Memory B cell (primary cell): ENCODE results near the gene CD209.
"Not testable (repeated sequence)": the region's sequence is repeated elsewhere in the genome, so short reads cannot be mapped to it uniquely, and the experiment has no call there.

ENCODE experiments used
- ATAC-seq: fragments of 150-1000 bp; cut with Tn5 transposase; 2 replicates; pipeline ENCODE4 v1.10.0; 2021; ENCODE audit warnings: low read depth, mild to moderate bottlenecking, moderate library complexity
- DNase-seq, 2 donors: peaks; one replicate each; pipeline ENCODE4 v3.0.0; 2022; ENCODE audit warnings: low spot score in 2 of 2
- H3K27ac Mint-ChIP-seq: one replicate; pipeline ENCODE4 v1.8.0; 2022; ENCODE audit warnings: mild to moderate bottlenecking, moderate library complexity, mixed read lengths
- H3K27me3 Mint-ChIP-seq: one replicate; pipeline ENCODE4 v1.8.0; 2022; ENCODE audit warnings: mixed read lengths
- H3K36me3 Mint-ChIP-seq: one replicate; pipeline ENCODE4 v1.8.0; 2022; ENCODE audit warnings: mild to moderate bottlenecking, mixed read lengths
- H3K4me1 Mint-ChIP-seq: one replicate; pipeline ENCODE4 v1.8.0; 2022; ENCODE audit warnings: mixed read lengths
- H3K4me3 Mint-ChIP-seq: one replicate; pipeline ENCODE4 v1.8.0; 2022; ENCODE audit warnings: mild to moderate bottlenecking, moderate library complexity, mixed read lengths
- H3K9me3 Mint-ChIP-seq: one replicate; pipeline ENCODE4 v1.8.0; 2022; ENCODE audit warnings: mixed read lengths

The CD209 gene

GRCh38 chr19:7781157-7781556, 33.8 kb upstream of the CD209 start:
- no peak overlapping the region for H3K27ac Mint-ChIP-seq
- no peak overlapping the region for H3K4me3 Mint-ChIP-seq
- peaks cover 4% of the 10 kb centered on the region for H3K4me1 Mint-ChIP-seq
- ATAC-seq (no peak), DNase-seq (no peak)
- no peaks in the 10 kb centered on the region for H3K36me3 Mint-ChIP-seq
- peaks cover 6% of the 10 kb centered on the region for H3K9me3 Mint-ChIP-seq
- peaks cover 11% of the 10 kb centered on the region for H3K27me3 Mint-ChIP-seq

- DNase-seq, result no peak
Measured at GRCh38 chr19:7779631-7780486, 32.5 kb upstream of the CD209 start.

GRCh38 chr19:7778081-7778480, 30.7 kb upstream of the CD209 start:
- Mint-ChIP-seq H3K4me3 (no peak overlapping the region), H3K27me3 (peaks cover 6% of the 10 kb centered on the region), H3K4me1 (peaks cover 6% of the 10 kb centered on the region), H3K27ac (no peak overlapping the region), H3K36me3 (no peaks in the 10 kb centered on the region), H3K9me3 (no peaks in the 10 kb centered on the region)
- ATAC-seq, result peak; percentile 27
- no peak for DNase-seq

More at GRCh38 chr19:7779631-7780486, 32.5 kb upstream of the CD209 start:
- no peak overlapping the region for H3K27ac Mint-ChIP-seq
- ATAC-seq, result no peak
- H3K9me3 Mint-ChIP-seq, result peaks cover 3% of the 10 kb centered on the region
- no peaks in the 10 kb centered on the region for H3K36me3 Mint-ChIP-seq
- peaks cover 6% of the 10 kb centered on the region for H3K4me1 Mint-ChIP-seq
- H3K27me3 Mint-ChIP-seq, result peaks cover 10% of the 10 kb centered on the region
- no peak overlapping the region for H3K4me3 Mint-ChIP-seq

- ATAC-seq, result no peak
Measured at GRCh38 chr19:7775761-7776160, 28.4 kb upstream of the CD209 start.

GRCh38 chr19:7773841-7774240, 26.5 kb upstream of the CD209 start:
- no peaks in the 10 kb centered on the region for H3K9me3 Mint-ChIP-seq
- no peak overlapping the region for H3K4me3 Mint-ChIP-seq
- H3K27ac Mint-ChIP-seq, result no peak overlapping the region
- no peaks in the 10 kb centered on the region for H3K36me3 Mint-ChIP-seq
- ATAC-seq (no peak), DNase-seq (no peak)
- peaks cover 14% of the 10 kb centered on the region for H3K4me1 Mint-ChIP-seq
- H3K27me3 Mint-ChIP-seq, result peaks cover 4% of the 10 kb centered on the region

More at GRCh38 chr19:7775761-7776160, 28.4 kb upstream of the CD209 start:
- H3K4me3 Mint-ChIP-seq, result no peak overlapping the region
- H3K4me1 Mint-ChIP-seq, result peaks cover 14% of the 10 kb centered on the region
- DNase-seq, result no peak
- no peaks in the 10 kb centered on the region for H3K36me3 Mint-ChIP-seq
- H3K9me3 Mint-ChIP-seq, result no peaks in the 10 kb centered on the region
- H3K27me3 Mint-ChIP-seq, result peaks cover 4% of the 10 kb centered on the region
- no peak overlapping the region for H3K27ac Mint-ChIP-seq

- H3K9me3 Mint-ChIP-seq, result no peaks in the 10 kb centered on the region
- peaks cover 4% of the 10 kb centered on the region for H3K27me3 Mint-ChIP-seq
- ATAC-seq, result peak; percentile 29
- H3K4me1 Mint-ChIP-seq, result peaks cover 11% of the 10 kb centered on the region
- no peaks in the 10 kb centered on the region for H3K36me3 Mint-ChIP-seq
- peak overlapping the region; percentile 32 for H3K4me3 Mint-ChIP-seq
- DNase-seq, result no peak
- H3K27ac Mint-ChIP-seq, result peak overlapping the region; percentile 43
Measured at GRCh38 chr19:7772752-7773291, 25.5 kb upstream of the CD209 start.

GRCh38 chr19:7771072-7771471, 23.7 kb upstream of the CD209 start:
- H3K27ac Mint-ChIP-seq, result no peak overlapping the region

GRCh38 chr19:7769171-7769570, 21.8 kb upstream of the CD209 start:
- DNase-seq (no peak), ATAC-seq (no peak)
- Mint-ChIP-seq H3K4me3 (no peak overlapping the region), H3K4me1 (peaks cover 8% of the 10 kb centered on the region), H3K36me3 (no peaks in the 10 kb centered on the region), H3K27me3 (peaks cover 6% of the 10 kb centered on the region), H3K9me3 (no peaks in the 10 kb centered on the region), H3K27ac (no peak overlapping the region)

More at GRCh38 chr19:7771072-7771471, 23.7 kb upstream of the CD209 start:
- H3K27me3 Mint-ChIP-seq, result peaks cover 6% of the 10 kb centered on the region
- ATAC-seq (no peak), DNase-seq (no peak)
- no peaks in the 10 kb centered on the region for H3K36me3 Mint-ChIP-seq
- H3K9me3 Mint-ChIP-seq, result no peaks in the 10 kb centered on the region
- peaks cover 10% of the 10 kb centered on the region for H3K4me1 Mint-ChIP-seq
- H3K4me3 Mint-ChIP-seq, result no peak overlapping the region

GRCh38 chr19:7767487-7767886, 20.2 kb upstream of the CD209 start:
- no peak overlapping the region for H3K27ac Mint-ChIP-seq
- no peaks in the 10 kb centered on the region for H3K36me3 Mint-ChIP-seq
- ATAC-seq (no peak), DNase-seq (no peak)
- H3K9me3 Mint-ChIP-seq, result no peaks in the 10 kb centered on the region
- peaks cover 11% of the 10 kb centered on the region for H3K27me3 Mint-ChIP-seq
- H3K4me1 Mint-ChIP-seq, result peaks cover 9% of the 10 kb centered on the region
- H3K4me3 Mint-ChIP-seq, result no peak overlapping the region

- H3K36me3 Mint-ChIP-seq, result no peaks in the 10 kb centered on the region
- no peaks in the 10 kb centered on the region for H3K9me3 Mint-ChIP-seq
- H3K4me1 Mint-ChIP-seq, result peaks cover 6% of the 10 kb centered on the region
- no peak overlapping the region for H3K27ac Mint-ChIP-seq
- DNase-seq, result no peak
- peaks cover 12% of the 10 kb centered on the region for H3K27me3 Mint-ChIP-seq
- H3K4me3 Mint-ChIP-seq, result no peak overlapping the region
- ATAC-seq, result no peak
Measured at GRCh38 chr19:7766535-7766934, 19.2 kb upstream of the CD209 start.

- ATAC-seq, H3K4me3 Mint-ChIP-seq, H3K27ac Mint-ChIP-seq, H3K4me1 Mint-ChIP-seq, H3K9me3 Mint-ChIP-seq, DNase-seq, H3K36me3 Mint-ChIP-seq: not testable (repeated sequence)
- H3K27me3 Mint-ChIP-seq, result peaks cover 14% of the 10 kb centered on the region
Measured at GRCh38 chr19:7765043-7765442, 17.7 kb upstream of the CD209 start.

GRCh38 chr19:7764157-7764556, 16.8 kb upstream of the CD209 start:
- H3K4me1 Mint-ChIP-seq, DNase-seq, ATAC-seq, H3K4me3 Mint-ChIP-seq, H3K36me3 Mint-ChIP-seq, H3K9me3 Mint-ChIP-seq, H3K27ac Mint-ChIP-seq: not testable (repeated sequence)
- H3K27me3 Mint-ChIP-seq, result peaks cover 14% of the 10 kb centered on the region

DNA sequence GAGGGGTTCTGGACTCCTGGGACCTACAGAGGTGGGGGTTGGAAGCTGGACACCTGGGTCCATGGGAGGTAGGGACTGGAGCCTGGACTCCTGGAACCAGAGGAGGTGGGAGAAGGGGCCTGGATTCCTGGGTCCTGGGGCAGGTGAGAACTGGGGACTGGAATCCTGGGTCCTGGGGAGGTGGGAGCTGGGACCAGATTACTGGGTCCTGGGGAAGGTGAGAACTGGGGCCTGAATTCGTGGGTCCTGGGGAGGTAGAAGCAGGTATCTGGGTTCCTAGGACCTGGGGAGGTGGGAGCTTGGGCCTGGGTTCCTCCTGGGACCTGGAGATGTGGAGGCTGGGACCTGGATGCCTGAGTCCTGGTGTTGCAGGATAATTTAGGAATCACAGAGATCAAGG, 16.4 kb upstream of the CD209 start:
- DNase-seq (no peak), ATAC-seq (no peak)
- Mint-ChIP-seq H3K4me1 (peaks cover 6% of the 10 kb centered on the region), H3K4me3 (no peak overlapping the region), H3K9me3 (peaks cover 10% of the 10 kb centered on the region), H3K27ac (no peak overlapping the region), H3K27me3 (peaks cover 14% of the 10 kb centered on the region), H3K36me3 (no peaks in the 10 kb centered on the region)

GRCh38 chr19:7762719-7763293, 15.5 kb upstream of the CD209 start, which contains the start of gene CLEC4M:
CLEC4M (plus strand) TSS chr19:7763243; CDS start chr19:7763267, 24 bp downstream.
- ATAC-seq, result no peak
- Mint-ChIP-seq H3K9me3 (peaks cover 10% of the 10 kb centered on the region), H3K4me3 (no peak within 1 kb of the TSS), H3K4me1 (peaks cover 6% of the 10 kb centered on the region), H3K36me3 (no peaks in the 10 kb centered on the region), H3K27me3 (peaks cover 12% of the 10 kb centered on the region), H3K27ac (no peak within 1 kb of the TSS)
- no peak for DNase-seq
